Forelimb muscle (tissue), 1 donor: ENCODE data around the gene LMOD3. TPM values are rescaled to one million over a fixed set of nuclear protein-coding genes. Genes with fewer than 3 reads are reported as not detected.

Experiments
- DNase-seq: peaks from one replicate; pipeline ENCODE4 v3.0.0-alpha.2; 2013; ENCODE audit warnings: low read depth
- polyA plus RNA-seq: library from polyadenylated mRNA; unstranded; fragments of 120-200 nt; gene quantifications from one replicate; pipeline ENCODE4 v1.2.1, GENCODE V29; 2013; ENCODE audit not compliant: insufficient read length

LMOD3 gene
- polyA plus RNA-seq: 182 TPM

GRCh38 chr3:69122403-69122802 is at the start of gene LMOD3:
LMOD3 (minus strand) TSS chr3:69122595; CDS start chr3:69122386, 209 bp downstream.
- DNase-seq: peak; percentile 28

GRCh38 chr3:69172058-69172457 is 49.7 kb upstream of the LMOD3 start:
- DNase-seq: no peak

GRCh38 chr3:69166446-69166845 is 44.1 kb upstream of the LMOD3 start:
- DNase-seq: no peak

- DNase-seq: no peak
Observed at GRCh38 chr3:69165744-69166143, 43.3 kb upstream of the LMOD3 start.

GRCh38 chr3:69164296-69164695 is 41.9 kb upstream of the LMOD3 start:
- no peak for DNase-seq

GRCh38 chr3:69162308-69162980 is 40.0 kb upstream of the LMOD3 start:
- no peak for DNase-seq

- DNase-seq: peak; percentile 26
Observed at GRCh38 chr3:69161587-69162307, 39.4 kb upstream of the LMOD3 start.

GRCh38 chr3:69160525-69160924 is 38.1 kb upstream of the LMOD3 start:
- no peak for DNase-seq

GRCh38 chr3:69160107-69160506 is 37.7 kb upstream of the LMOD3 start:
- no peak for DNase-seq

- no peak for DNase-seq
Observed at GRCh38 chr3:69149586-69149985, 27.2 kb upstream of the LMOD3 start.

- DNase-seq: no peak
Observed at GRCh38 chr3:69145688-69146087, 23.3 kb upstream of the LMOD3 start.

GRCh38 chr3:69144631-69145245 is 22.3 kb upstream of the LMOD3 start:
- no peak for DNase-seq

- DNase-seq: no peak
Observed at GRCh38 chr3:69143612-69144011, 21.2 kb upstream of the LMOD3 start.

- no peak for DNase-seq
Observed at GRCh38 chr3:69142797-69143454, 20.5 kb upstream of the LMOD3 start.

GRCh38 chr3:69142090-69142489 is 19.7 kb upstream of the LMOD3 start:
- no peak for DNase-seq

- DNase-seq: no peak
Observed at GRCh38 chr3:69141313-69141712, 18.9 kb upstream of the LMOD3 start.

GRCh38 chr3:69137412-69137811 is 15.0 kb upstream of the LMOD3 start:
- no peak for DNase-seq

GRCh38 chr3:69137005-69137404 is 14.6 kb upstream of the LMOD3 start:
- DNase-seq: no peak

GRCh38 chr3:69130689-69131088 is 8.3 kb upstream of the LMOD3 start:
- no peak for DNase-seq

- no peak for DNase-seq
Observed at GRCh38 chr3:69129531-69129930, 7.1 kb upstream of the LMOD3 start.

GRCh38 chr3:69128509-69128908 is 6.1 kb upstream of the LMOD3 start:
- no peak for DNase-seq

- DNase-seq: no peak
Observed at GRCh38 chr3:69126999-69127398, 4.6 kb upstream of the LMOD3 start.
